RWPE2 (cell line): ENCODE measurements around the gene CARD8.

Experiments used
- ATAC-seq: fragments of 200-7000 bp; cut with Tn5 transposase; 3 replicates; pipeline ENCODE4 v1.9.1; 2021; ENCODE audit warnings: low read depth
- DNase-seq: peaks from one replicate; pipeline ENCODE4 v3.0.0-alpha.2; 2020; ENCODE audit warnings: low spot score
- H3K27ac ChIP-seq: fragments of 450-650 bp; 2 replicates; pipeline ENCODE4 v1.5.1; 2017; ENCODE audit warnings: mild to moderate bottlenecking; ENCODE audit not compliant: poor library complexity, severe bottlenecking
- H3K27me3 ChIP-seq: fragments of 250-450 bp; sonication (Bioruptor Pico); 2 replicates; pipeline ENCODE4 v1.5.1; 2021; ENCODE audit warnings: mild to moderate bottlenecking, moderate library complexity; ENCODE audit not compliant: insufficient read depth, poor library complexity, severe bottlenecking
- H3K36me3 ChIP-seq: fragments of 250-450 bp; sonication (Bioruptor Pico); 2 replicates; pipeline ENCODE4 v1.5.1; 2020; ENCODE audit warnings: low read depth, mild to moderate bottlenecking, moderate library complexity
- H3K4me1 ChIP-seq: fragments of 250-450 bp; sonication (Bioruptor Pico); 2 replicates; pipeline ENCODE4 v1.5.1; 2021; ENCODE audit warnings: mild to moderate bottlenecking, moderate library complexity; ENCODE audit not compliant: insufficient read depth, poor library complexity, severe bottlenecking
- H3K4me3 ChIP-seq: fragments of 250-450 bp; sonication (Bioruptor Pico); 2 replicates; pipeline ENCODE4 v1.5.1; 2021; ENCODE audit warnings: mild to moderate bottlenecking, moderate library complexity; ENCODE audit not compliant: severe bottlenecking
- H3K9me3 ChIP-seq: fragments of 250-450 bp; sonication (Bioruptor Pico); 2 replicates; pipeline ENCODE4 v1.5.1; 2021; ENCODE audit warnings: mild to moderate bottlenecking, moderate library complexity; ENCODE audit not compliant: severe bottlenecking
- CTCF ChIP-seq: fragments of 450-650 bp; IDR thresholded peaks from one replicate; pipeline ENCODE4 v1.5.1; 2017; ENCODE audit warnings: mild to moderate bottlenecking, moderate library complexity; ENCODE audit not compliant: poor library complexity, severe bottlenecking

Gene CARD8

GRCh38 chr19:48190288-48190884, 65.3 kb downstream of the CARD8 start:
- ATAC-seq (no peak), DNase-seq (no peak)
- H3K36me3 ChIP-seq: no peaks in the 10 kb centered on the region; the same call in 1 of the 2 replicates
- no peaks in the 10 kb centered on the region for H3K9me3 ChIP-seq
- no peak overlapping the region for H3K27ac ChIP-seq
- no peak overlapping the region for H3K4me3 ChIP-seq
- peak; percentile 12 for TF ChIP-seq CTCF
- H3K4me1 ChIP-seq: no peaks in the 10 kb centered on the region
- no peaks in the 10 kb centered on the region for H3K27me3 ChIP-seq

- H3K4me3 ChIP-seq: no peak overlapping the region
- TF ChIP-seq CTCF: no peak
- no peaks in the 10 kb centered on the region for H3K27me3 ChIP-seq
- H3K4me1 ChIP-seq: no peaks in the 10 kb centered on the region
- ATAC-seq: no peak
- H3K36me3 ChIP-seq: no peaks in the 10 kb centered on the region; the same call in 1 of the 2 replicates
- no peak overlapping the region for H3K27ac ChIP-seq
- no peaks in the 10 kb centered on the region for H3K9me3 ChIP-seq
- DNase-seq: no peak
These were observed 69.1 kb downstream of the CARD8 start for GRCh38 chr19:48186541-48186991.

GRCh38 chr19:48186015-48186414, 69.7 kb downstream of the CARD8 start:
- Histone ChIP-seq H3K9me3 (no peaks in the 10 kb centered on the region), H3K27ac (no peak overlapping the region), H3K4me3 (no peak overlapping the region), H3K4me1 (no peaks in the 10 kb centered on the region), H3K27me3 (no peaks in the 10 kb centered on the region), H3K36me3 (no peaks in the 10 kb centered on the region; the same call in 1 of the 2 replicates)
- TF ChIP-seq CTCF: no peak
- DNase-seq (no peak), ATAC-seq (no peak)

GRCh38 chr19:48183356-48183755, 72.4 kb downstream of the CARD8 start:
- Histone ChIP-seq H3K27ac (no peak overlapping the region), H3K27me3 (no peaks in the 10 kb centered on the region), H3K9me3 (no peaks in the 10 kb centered on the region), H3K4me3 (no peak overlapping the region), H3K36me3 (no peaks in the 10 kb centered on the region), H3K4me1 (no peaks in the 10 kb centered on the region)
- ATAC-seq (no peak), DNase-seq (no peak)
- no peak for TF ChIP-seq CTCF

- TF ChIP-seq CTCF: no peak
- Histone ChIP-seq H3K4me1 (no peaks in the 10 kb centered on the region), H3K36me3 (no peaks in the 10 kb centered on the region), H3K4me3 (no peak overlapping the region), H3K27ac (no peak overlapping the region), H3K9me3 (no peaks in the 10 kb centered on the region), H3K27me3 (no peaks in the 10 kb centered on the region)
- ATAC-seq: no peak
- DNase-seq: no peak
These were observed 73.3 kb downstream of the CARD8 start for GRCh38 chr19:48182434-48182833.
